ENCODE results near the gene GABARAPL2.
"Not testable (repeated sequence)": the region's sequence is repeated elsewhere in the genome, so short reads cannot be mapped to it uniquely, and the experiment has no call there.

Gene GABARAPL2, protein sequence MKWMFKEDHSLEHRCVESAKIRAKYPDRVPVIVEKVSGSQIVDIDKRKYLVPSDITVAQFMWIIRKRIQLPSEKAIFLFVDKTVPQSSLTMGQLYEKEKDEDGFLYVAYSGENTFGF

DNA sequence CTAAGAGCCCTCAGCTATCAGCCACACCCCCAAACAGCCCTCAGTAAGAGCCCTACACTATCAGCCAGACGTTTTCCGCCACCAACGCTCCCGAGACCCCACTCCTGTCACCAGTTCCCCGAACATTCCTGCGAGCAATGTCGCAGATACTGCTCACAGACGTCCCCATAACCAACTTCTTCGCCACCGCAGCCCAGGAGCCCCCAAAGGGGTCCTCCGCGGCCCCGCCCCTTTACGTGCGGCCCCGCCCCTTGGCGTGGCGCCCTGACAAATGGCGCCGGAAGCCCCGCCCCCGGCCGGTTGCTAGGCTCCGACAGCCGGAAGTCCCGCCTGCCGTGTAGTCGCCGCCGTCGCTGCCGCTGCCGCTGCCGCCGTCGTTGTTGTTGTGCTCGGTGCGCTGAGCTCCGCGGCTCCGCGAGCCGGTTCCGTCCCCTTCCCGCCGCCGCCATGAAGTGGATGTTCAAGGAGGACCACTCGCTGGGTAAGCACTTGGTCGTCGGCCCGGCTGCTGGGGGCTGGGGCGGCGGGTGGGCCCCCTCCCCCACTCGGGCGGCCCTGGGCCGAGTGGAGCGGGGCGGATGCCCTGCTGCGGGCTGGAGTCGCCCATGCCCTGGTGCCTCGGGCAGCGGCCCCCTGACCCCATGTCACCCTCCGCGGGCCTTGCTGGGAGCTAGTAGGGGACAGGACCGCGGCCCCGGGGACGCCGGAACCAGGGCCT lies at the start of gene GABARAPL2:
Gene GABARAPL2 (plus strand): TSS at position 340 of the 718 bp plus-strand sequence. CDS start 108 bp downstream, at position 448.
- peak; percentile 77 for DNase-seq (ENCODE audit: extremely low spot score, insufficient read length, low read depth)

DNA sequence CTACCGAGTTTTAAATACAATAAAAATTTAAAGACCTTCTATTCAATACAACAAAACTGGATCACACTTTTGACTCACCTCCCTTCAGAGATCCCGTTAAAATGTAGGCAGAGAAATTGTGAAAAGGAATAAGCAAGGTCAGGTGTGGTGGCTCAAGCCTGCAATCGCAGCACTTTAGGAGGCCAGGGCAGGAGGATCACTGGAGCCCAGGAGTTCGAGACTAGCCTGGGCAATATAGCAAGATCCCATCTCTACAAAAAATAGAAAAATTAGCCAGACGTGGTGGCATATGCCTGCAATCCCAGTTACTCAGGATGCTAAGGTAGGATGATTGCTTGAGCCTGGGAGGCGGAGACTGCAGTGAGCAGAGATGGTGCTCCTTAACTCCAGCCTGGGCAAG lies 47.0 kb upstream of the GABARAPL2 start:
- FAIRE-seq (no peak), DNase-seq (ENCODE audit: extremely low spot score, insufficient read length, low read depth) (no peak)

More for the DNA sequence above, at the start of gene GABARAPL2:
- FAIRE-seq = peak; percentile 69

DNA sequence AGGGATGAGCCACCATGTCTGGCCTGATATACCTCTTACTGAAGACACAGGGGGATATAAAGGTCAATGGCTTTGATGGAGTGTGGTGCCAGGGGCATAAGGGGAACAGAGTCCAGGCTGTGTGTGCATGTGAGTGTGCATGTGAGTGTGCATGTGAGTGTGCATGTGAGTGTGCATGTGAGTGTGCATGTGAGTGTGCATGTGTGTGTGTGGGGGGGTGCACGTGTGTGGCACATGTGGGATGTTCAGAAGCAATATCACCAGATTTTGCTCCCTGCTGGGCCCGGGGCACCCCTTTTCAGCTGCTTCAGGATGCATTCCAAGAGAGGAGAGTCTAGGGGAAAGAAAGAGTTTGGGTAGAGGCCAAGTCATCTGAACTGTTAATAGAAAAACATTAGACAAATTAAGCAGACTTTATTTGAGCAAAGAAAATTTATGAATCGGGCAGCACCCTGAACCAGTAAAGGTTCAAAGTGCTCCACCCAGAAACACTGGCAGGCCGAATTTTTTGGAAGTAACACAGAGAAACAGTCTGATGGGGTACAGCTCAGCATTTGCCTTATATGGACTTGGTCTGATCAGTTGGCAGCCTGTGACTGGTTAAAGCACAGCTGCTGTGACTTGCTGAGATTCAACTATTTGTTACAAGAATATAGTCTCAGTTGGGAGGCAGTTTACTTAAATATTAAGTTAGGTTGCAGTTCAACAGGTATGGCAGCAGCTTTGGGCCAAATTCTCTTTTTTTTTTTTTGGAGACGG lies 40.0 kb upstream of the GABARAPL2 start:
- DNase-seq (ENCODE audit: extremely low spot score, insufficient read length, low read depth) = no peak
- FAIRE-seq = no peak

DNA sequence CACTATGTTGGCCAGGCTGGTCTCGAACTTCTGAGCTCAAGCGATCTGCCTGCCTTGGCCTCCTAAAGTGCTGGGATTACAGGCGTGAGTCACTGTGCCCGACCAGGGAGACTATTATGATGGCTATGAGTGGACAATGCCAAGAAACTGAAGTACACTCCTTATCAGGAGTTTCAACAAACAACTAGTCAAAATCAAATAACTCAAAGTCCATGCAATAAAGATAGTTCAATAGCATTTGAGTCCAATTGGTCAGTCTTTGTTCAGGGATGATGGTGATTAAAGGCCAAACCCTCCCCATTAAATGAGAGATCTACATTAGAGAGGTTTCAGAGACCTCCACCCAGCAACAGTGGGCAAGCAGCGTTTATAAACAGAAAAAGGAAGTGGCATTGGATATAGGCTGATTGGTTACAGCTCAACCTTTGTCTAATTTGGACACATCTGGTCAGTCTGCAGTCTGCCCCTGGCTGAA lies 38.3 kb upstream of the GABARAPL2 start:
- DNase-seq (ENCODE audit: extremely low spot score, insufficient read length, low read depth) (no peak), FAIRE-seq (no peak)

DNA sequence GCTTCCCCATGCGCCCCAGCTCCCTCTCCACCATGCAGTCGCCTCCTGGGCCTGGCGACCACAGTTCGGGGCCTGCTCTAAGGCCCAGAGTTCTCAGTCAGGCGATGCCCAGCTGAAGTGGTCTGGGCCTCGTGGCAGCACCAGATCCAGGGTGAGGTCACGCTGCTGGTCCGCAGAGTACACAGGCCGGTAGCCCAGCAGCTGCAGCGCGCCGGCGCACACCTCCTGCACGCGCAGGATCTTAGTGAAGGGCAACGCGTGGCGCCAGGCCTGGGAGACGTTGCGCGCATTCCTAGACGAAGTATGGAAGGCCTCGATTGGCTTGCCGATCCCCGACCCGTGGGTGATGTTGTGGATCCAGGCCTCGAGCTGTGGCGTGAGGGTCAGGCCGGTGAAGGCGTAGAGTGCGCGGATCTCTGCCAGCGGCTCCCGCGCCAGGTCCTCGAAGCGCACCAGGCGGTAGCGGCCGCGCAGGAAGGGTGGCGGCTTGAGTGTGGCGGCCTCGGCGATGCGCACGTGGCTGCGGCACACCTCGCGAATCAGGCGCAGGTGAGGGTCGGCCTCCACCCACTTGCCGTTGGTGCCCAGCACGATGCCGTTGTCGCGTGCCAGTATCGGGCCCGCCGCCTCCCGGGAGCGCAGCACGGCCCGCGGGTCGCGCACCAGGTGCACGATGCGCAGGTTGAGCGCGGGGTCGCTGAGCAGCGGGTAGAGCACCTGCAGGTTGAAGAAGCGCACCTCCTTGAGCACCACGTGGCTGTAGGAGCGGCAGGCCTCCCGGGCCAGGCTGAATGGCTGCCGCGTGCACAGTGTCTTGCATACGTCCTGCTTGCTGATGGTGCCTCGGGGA lies 36.9 kb upstream of the GABARAPL2 start:
- DNase-seq (ENCODE audit: extremely low spot score, insufficient read length, low read depth) (no peak), FAIRE-seq (no peak)

DNA sequence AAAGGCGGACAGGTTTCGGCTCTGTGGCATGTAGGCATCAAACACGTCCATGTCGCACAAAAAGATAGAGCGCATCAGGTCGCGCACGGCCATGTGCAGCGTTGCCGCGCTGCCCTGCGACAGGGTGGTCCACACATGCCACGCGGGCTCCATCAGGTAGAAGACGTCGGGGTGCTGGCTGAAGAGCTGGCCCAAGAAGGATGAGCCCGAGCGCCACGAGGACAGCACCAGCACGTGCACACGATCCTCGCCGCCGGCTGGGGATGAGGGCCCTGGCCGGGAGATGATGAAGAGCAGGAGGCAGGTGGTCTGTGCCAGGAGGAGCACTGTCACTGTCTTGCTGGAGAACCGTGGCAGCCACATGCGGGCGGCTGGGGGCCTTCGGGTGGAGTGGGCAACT lies 36.2 kb upstream of the GABARAPL2 start:
- no peak for FAIRE-seq

DNA sequence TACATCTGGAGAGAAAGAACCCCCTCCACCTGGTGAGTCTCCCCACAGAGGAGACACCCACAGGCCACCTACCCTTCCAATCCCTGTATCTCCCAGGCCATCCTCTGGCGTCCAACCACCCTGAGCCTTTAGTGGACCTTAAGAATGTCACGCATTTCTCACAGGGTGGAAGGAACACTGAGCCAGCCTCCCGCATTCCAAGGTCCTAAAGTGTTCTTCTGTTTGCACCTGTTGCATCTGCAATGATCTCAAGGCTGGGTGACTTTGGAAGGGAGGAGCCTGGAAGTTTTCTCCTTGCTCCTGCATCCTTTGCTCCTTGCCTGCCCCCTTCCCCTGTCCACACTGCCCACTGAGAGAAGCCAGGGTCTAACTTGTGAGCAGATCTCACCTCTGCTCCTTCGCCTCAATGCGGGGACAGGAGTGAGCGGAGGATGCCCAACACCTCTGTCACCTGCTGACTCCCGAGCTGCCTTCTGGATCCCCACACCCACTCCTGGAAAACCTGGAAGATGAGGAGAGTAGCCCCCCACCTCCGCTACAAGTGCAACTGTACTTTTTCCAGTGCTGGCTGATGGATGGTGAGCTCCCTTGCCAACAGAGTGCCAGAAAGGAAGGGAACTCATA lies 33.9 kb upstream of the GABARAPL2 start:
- DNase-seq (ENCODE audit: extremely low spot score, insufficient read length, low read depth) (no peak), FAIRE-seq (no peak)

More for the DNA sequence above, 36.2 kb upstream of the GABARAPL2 start:
- DNase-seq (ENCODE audit: extremely low spot score, insufficient read length, low read depth) = no peak

DNA sequence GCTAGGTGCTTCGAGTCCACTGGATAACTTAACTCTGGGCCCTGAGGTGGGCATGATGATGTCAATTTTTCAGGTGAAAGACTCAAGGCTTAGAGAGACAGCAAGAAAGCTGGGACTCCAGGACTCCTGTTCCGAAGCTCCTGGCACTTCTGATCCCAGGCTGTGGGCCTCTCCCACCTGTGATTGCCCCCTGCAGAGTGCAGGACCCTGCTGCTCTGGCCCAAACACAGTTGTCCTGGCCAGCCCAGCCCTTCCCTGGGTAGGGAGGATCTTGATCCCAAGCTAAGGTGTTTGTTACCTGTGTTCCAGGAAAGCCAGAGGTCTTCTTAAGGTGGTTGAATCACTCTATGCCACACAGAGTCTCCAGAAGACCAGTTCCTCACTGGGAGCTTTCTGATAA lies 33.4 kb upstream of the GABARAPL2 start:
- FAIRE-seq (no peak), DNase-seq (ENCODE audit: extremely low spot score, insufficient read length, low read depth) (no peak)

DNA sequence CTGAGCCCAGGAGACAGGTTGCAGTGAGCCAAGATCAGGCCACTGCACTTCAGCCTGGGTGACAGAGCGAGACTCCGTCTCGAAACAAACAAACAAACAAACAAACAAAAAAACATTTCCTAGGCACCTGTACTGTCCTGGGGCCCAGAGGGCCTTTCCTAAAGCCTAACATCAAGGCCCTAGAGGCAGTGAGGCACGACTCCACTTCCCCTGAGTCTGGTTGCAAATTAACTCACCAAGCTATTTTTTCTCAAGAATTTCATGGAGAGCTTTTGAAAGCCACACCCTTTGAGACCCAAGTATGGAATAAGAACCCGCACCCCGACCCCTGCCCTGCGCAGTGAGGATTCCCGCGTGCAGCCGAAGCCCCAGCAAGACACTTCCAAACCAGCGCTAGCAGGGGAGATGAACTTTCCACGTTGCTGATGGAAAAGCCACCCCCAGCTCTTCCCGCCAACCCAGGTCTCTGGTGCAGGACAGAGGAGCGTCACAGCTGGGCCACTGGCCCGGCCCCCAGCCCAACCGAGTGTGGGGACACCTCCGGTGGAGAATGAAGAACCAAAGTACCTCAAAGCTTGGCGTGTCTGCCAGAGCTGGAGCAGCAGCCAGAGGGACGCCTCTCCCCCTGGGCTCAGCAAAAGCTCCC lies 31.5 kb upstream of the GABARAPL2 start:
- DNase-seq (ENCODE audit: extremely low spot score, insufficient read length, low read depth) = no peak
- FAIRE-seq = no peak

DNA sequence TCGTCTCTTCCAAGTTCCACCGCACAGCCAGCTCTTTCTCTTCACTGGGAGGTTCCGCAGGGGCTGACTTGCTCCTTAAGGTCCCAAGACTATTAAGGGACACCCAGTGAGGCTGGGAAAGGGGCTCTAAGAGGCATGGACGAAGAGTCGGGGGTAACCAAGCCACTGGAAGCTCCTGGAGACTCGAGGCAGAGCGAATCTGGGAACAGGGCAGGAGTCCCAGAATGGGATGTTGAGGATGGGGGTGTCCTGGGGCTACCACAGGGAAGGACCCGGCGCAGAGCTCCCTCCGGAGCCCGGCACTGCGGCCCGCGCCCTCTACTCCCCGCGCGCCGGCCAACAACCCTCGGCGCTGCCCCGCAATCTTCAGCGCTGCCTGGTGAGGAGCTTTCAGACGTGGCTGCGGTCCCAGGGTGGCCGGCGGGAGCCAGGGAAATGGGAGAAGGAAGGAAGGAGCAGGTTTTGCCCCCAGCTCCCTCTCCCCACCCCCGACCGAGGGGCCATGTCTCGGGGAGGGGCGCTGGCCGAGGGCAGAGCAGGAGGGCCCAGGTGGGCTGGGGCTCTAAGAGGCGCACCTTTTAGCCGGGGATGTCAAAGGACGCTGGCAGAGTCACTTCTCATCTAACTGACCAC lies 30.9 kb upstream of the GABARAPL2 start:
- DNase-seq (ENCODE audit: extremely low spot score, insufficient read length, low read depth) = no peak
- no peak for FAIRE-seq

DNA sequence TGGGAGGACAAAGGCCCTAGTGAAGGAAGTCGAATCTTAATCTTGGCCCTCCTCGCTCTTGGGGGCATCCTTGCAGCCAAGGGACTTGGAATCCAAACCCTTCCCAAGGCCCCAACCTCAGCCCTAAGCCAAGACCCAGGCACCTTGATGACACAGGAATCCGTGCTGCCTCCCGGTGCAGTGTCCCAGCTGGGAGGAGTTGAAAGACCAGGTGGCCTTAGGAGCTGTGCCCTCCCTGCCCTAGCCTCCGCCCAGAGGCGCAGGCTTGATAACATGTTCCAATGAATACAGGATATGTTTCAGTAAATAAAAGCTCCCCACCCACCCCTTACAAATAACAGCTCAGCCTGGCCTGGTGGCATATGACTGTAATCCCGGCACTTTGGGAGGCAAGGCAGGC lies 30.3 kb upstream of the GABARAPL2 start, which contains the start of gene CHST5:
Gene CHST5 (minus strand): TSS at position 208 of the 400 bp plus-strand sequence. CDS start 5,724 bp downstream, outside the sequence.
- FAIRE-seq (no peak), DNase-seq (ENCODE audit: extremely low spot score, insufficient read length, low read depth) (no peak)

DNA sequence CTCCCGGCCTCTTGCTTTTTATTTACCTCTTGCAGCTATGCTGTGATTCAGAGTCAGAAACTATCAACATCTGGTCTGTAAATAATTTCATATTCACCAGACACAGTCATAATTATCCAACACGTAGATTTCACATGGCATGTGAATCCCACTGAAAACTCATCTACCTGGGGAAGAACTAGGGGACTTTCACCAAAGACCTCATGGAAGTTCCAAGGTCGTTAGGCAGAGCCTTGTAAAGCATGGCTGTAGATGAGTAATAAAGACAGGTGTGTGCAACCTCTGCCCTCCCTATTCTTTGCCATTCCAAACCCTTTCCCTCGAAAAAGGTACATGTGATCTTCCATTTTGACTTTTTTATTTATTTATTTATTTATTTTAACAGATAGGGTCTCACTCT lies 28.4 kb upstream of the GABARAPL2 start:
- no peak for DNase-seq (ENCODE audit: extremely low spot score, insufficient read length, low read depth)
- no peak for FAIRE-seq

DNA sequence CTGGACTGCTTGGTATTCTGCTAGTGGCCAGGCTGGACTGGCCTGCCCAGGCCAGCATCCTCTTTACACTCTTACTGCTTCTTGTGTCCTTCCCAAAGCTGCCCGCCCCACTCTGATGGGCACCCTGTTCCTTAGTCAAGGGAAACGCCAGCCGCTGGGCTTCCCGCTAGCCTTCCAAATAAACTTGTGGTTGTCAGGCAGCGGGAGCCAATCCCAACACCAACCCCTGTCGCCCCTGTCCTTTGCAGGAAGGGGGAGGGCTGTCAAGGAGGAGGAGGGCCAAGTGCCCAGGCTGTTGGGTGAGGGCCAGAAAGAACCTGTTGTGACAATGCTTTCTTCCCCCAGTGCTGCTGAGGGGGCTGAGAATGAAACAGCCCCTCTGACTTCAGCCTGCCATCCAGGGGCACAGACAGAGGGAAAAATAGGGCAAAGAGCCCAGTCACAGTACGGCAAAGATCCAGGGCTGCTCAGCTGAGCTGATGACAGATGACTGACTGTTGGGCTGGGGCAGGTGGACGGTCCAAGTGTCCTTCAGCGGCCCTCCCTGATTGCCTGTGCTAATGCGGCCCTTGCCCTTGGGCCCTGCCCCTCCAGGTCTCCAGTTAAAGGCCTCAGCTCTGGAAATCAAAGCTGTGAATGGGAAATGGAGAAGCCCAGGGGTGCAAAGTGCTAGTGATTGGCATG lies 27.2 kb upstream of the GABARAPL2 start:
- DNase-seq (ENCODE audit: extremely low spot score, insufficient read length, low read depth); FAIRE-seq: not testable (repeated sequence)

DNA sequence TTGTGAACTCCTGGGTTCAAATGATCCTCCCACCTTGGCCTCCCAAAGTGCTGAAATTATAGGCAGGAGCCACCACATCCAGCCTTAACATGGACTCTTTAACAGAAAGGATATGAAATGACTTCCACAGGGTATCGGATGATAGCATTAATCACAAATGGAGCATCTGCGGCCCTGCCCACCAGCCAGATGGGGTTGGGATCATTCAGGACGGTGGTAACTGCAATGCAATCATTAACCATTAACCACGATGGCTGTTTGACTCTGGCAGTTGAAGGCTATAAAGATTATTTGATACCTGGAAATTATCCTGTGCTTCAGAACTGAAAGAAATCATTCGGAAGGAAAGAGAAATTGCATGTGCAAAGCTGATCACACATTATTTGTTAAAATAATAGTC lies 24.9 kb upstream of the GABARAPL2 start:
- DNase-seq (ENCODE audit: extremely low spot score, insufficient read length, low read depth) (no peak), FAIRE-seq (no peak)

DNA sequence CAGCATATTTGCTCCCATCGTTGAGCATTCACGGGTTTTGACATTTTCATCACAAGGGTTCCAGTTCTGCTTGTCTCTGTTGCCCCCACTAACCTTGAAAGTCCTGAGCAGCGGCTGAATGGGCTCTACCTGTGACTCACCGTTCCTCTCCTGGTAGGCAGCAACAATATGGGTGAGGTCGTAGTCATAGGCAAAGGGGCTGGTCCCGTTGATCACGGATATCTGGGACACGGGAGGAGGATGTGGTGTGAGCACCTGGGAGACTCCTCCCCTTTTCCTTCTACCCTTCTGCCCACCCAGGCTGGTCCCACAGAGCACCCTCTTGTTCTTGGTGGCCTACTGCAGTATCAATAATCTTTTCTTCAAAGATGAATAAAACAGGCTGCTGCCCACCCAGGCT lies 23.7 kb upstream of the GABARAPL2 start:
- FAIRE-seq; DNase-seq (ENCODE audit: extremely low spot score, insufficient read length, low read depth): not testable (repeated sequence)

DNA sequence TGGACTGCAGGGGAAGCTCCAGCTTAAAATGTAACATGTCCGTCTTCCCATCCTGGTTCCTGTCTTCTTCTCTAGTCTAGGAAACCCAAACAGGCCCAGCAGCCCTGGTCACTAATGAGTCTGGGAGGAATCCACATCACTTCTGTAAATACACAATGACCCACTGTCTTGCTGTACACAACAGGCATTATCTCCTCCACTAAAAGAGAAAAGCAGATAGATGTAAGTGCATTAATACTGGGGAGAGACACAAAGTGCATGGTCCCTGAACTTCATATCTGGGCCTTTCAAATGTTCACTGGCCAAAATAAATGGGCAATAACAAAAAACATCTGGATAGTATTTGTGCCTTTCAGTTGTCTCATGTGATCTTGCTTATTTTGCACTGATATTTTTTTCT lies 20.3 kb upstream of the GABARAPL2 start:
- FAIRE-seq; DNase-seq (ENCODE audit: extremely low spot score, insufficient read length, low read depth): not testable (repeated sequence)

DNA sequence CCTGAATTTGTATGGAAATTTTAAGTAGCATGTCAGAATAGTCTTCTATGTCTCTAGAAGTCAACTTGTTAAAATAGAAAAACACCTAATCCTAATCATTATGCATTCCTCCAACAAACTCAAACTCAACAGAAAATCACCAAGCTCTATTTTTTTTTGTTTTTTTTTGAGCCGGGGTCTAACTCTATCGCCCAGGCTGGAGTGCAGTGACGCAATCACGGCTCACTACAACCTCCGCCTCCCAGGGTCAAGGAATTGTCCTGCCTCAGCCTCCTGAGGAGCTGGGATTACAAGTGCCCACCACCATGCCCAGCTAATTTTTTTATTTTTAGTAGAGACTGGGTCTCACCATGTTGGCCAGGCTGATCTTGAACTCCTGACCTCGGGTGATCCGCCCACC lies 19.9 kb upstream of the GABARAPL2 start:
- no peak for FAIRE-seq
- DNase-seq (ENCODE audit: extremely low spot score, insufficient read length, low read depth) = no peak

DNA sequence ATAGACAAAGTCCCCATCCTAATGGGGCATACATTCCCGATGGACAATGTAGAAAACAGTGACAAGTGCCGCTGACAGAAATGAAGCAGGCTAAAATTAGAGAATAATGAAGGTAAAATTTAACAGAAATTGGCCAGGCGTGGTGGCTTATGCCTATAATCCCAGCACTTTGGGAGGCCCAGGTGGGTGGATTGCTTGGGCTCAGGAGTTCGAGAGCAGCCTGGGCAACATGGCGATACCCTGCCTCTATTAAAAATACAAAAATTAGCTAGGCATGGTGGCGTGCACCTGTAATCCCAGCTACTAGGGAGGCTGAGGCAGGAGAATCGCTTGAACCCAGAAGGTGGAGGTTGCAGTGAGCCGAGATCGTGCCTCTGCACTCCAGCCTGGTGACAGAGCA lies 17.7 kb upstream of the GABARAPL2 start:
- FAIRE-seq; DNase-seq (ENCODE audit: extremely low spot score, insufficient read length, low read depth): not testable (repeated sequence)

Data from GM18507 (cell line).